HG03039 (cell line): ENCODE results near the gene LRPAP1.
"Not testable (repeated sequence)": the region's sequence is repeated elsewhere in the genome, so short reads cannot be mapped to it uniquely, and the experiment has no call there.

Experiments
- ATAC-seq: cut with Tn5 transposase; IDR thresholded peaks from one replicate; pipeline ENCODE4 v1.9.1; 2021; ENCODE audit warnings: mild to moderate bottlenecking, moderate library complexity; ENCODE audit not compliant: unreplicated experiment

LRPAP1 gene

GRCh38 chr4:3535812-3536211 is 3.6 kb upstream of the LRPAP1 start:
- ATAC-seq = not testable (repeated sequence)

- no peak for ATAC-seq
Observed at GRCh38 chr4:3533423-3533820, 1.2 kb upstream of the LRPAP1 start.

GRCh38 chr4:3532751-3533422 is 665 bp upstream of the LRPAP1 start:
- peak; percentile 9 for ATAC-seq

GRCh38 chr4:3531318-3531878 is 824 bp downstream of the LRPAP1 start:
- no peak for ATAC-seq

GRCh38 chr4:3530663-3531254 is 1.5 kb downstream of the LRPAP1 start:
- ATAC-seq = no peak

GRCh38 chr4:3530051-3530450 is 2.2 kb downstream of the LRPAP1 start:
- ATAC-seq = no peak

- ATAC-seq = no peak
Observed at GRCh38 chr4:3529363-3529762, 2.9 kb downstream of the LRPAP1 start.

GRCh38 chr4:3527914-3528876 is 4.0 kb downstream of the LRPAP1 start:
- no peak for ATAC-seq

- ATAC-seq = no peak
Observed at GRCh38 chr4:3527101-3527913, 4.9 kb downstream of the LRPAP1 start.

GRCh38 chr4:3526456-3526855 is 5.8 kb downstream of the LRPAP1 start:
- no peak for ATAC-seq

- no peak for ATAC-seq
Observed at GRCh38 chr4:3525532-3526430, 6.4 kb downstream of the LRPAP1 start.

GRCh38 chr4:3524920-3525319 is 7.3 kb downstream of the LRPAP1 start:
- no peak for ATAC-seq

GRCh38 chr4:3524349-3524748 is 7.9 kb downstream of the LRPAP1 start:
- ATAC-seq = no peak

GRCh38 chr4:3523628-3524221 is 8.5 kb downstream of the LRPAP1 start:
- ATAC-seq = no peak

- no peak for ATAC-seq
Observed at GRCh38 chr4:3523146-3523627, 9.0 kb downstream of the LRPAP1 start.

- ATAC-seq = no peak
Observed at GRCh38 chr4:3522651-3523050, 9.6 kb downstream of the LRPAP1 start.

- no peak for ATAC-seq
Observed at GRCh38 chr4:3522326-3522640, 9.9 kb downstream of the LRPAP1 start.

- no peak for ATAC-seq
Observed at GRCh38 chr4:3521621-3522325, 10.4 kb downstream of the LRPAP1 start.
